HT1080 (cell line): ENCODE measurements around the gene INPP5A. TPM values are rescaled to one million over a fixed set of nuclear protein-coding genes. Genes with fewer than 3 reads are reported as not detected.
"Not testable (repeated sequence)": the region's sequence is repeated elsewhere in the genome, so short reads cannot be mapped to it uniquely, and the experiment has no call there.

ENCODE experiments used
- DNase-seq: peaks from one replicate; pipeline ENCODE4 v3.0.0-alpha.2; 2015; ENCODE audit warnings: low read depth
- total RNA-seq: library from RNA; depleted of rRNA; stranded (reverse); fragments of >200 nt; shearing (Covaris generic); gene quantifications from 2 replicates; pipeline ENCODE4 v1.2.3, GENCODE V29; 2014

The INPP5A gene
- total RNA-seq, 1 experiment from 2014 or later: 34.4 TPM

- no peak for DNase-seq
Observed at GRCh38 chr10:132737390-132738048, 199.9 kb downstream of the INPP5A start.

GRCh38 chr10:132738454-132739224, 201.1 kb downstream of the INPP5A start:
- no peak for DNase-seq

- DNase-seq: no peak
Observed at GRCh38 chr10:132739225-132739613, 201.6 kb downstream of the INPP5A start.

GRCh38 chr10:132740588-132740987, 203.0 kb downstream of the INPP5A start:
- DNase-seq: no peak

GRCh38 chr10:132742167-132742836, 204.7 kb downstream of the INPP5A start:
- DNase-seq: no peak

GRCh38 chr10:132742837-132743194, 205.2 kb downstream of the INPP5A start:
- no peak for DNase-seq

GRCh38 chr10:132743196-132743924, 205.8 kb downstream of the INPP5A start:
- DNase-seq: not testable (repeated sequence)

- DNase-seq: no peak
Observed at GRCh38 chr10:132743925-132744490, 206.4 kb downstream of the INPP5A start.

- no peak for DNase-seq
Observed at GRCh38 chr10:132744839-132745238, 207.3 kb downstream of the INPP5A start.

- no peak for DNase-seq
Observed at GRCh38 chr10:132745511-132745910, 207.9 kb downstream of the INPP5A start.

- no peak for DNase-seq
Observed at GRCh38 chr10:132745971-132746370, 208.4 kb downstream of the INPP5A start.

GRCh38 chr10:132746386-132746785, 208.8 kb downstream of the INPP5A start:
- DNase-seq: no peak

- DNase-seq: no peak
Observed at GRCh38 chr10:132746801-132747625, 209.4 kb downstream of the INPP5A start.

- DNase-seq: no peak
Observed at GRCh38 chr10:132748135-132748534, 210.5 kb downstream of the INPP5A start.

GRCh38 chr10:132748545-132749370, 211.2 kb downstream of the INPP5A start:
- no peak for DNase-seq

GRCh38 chr10:132749371-132749795, 211.8 kb downstream of the INPP5A start:
- no peak for DNase-seq

GRCh38 chr10:132750936-132751335, 213.3 kb downstream of the INPP5A start:
- DNase-seq: no peak

- DNase-seq: no peak
Observed at GRCh38 chr10:132752378-132752777, 214.8 kb downstream of the INPP5A start.

GRCh38 chr10:132752961-132753360, 215.4 kb downstream of the INPP5A start:
- no peak for DNase-seq

- no peak for DNase-seq
Observed at GRCh38 chr10:132753596-132753995, 216.0 kb downstream of the INPP5A start.
